HG03439 (cell line): ENCODE measurements around the gene ZDHHC3.
"Not testable (repeated sequence)": the region's sequence is repeated elsewhere in the genome, so short reads cannot be mapped to it uniquely, and the experiment has no call there.

Experiments used
- ATAC-seq: cut with Tn5 transposase; IDR thresholded peaks from one replicate; pipeline ENCODE4 v1.9.1; 2021; ENCODE audit warnings: mild to moderate bottlenecking, moderate library complexity; ENCODE audit not compliant: unreplicated experiment

The ZDHHC3 gene

DNA sequence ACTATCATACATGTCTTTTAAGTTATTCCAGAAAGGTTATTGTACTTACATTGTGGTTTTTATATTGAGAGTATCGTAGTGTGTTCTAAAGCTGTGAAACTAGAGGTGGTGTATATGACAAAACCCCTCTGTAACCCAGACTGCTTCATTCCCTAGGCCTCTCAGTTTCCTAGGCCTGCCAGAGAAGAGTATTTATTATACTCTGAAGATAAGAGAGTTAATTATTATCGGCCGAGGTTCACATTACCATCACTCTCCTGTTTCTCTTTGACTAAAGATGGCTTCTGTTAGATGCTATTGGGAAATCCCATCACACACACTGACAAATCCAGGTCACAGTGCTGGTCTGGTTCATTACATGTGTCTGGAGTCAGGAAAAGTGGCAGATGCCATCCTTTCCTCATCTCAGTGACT is 20.6 kb upstream of the ZDHHC3 start:
- no peak for ATAC-seq

DNA sequence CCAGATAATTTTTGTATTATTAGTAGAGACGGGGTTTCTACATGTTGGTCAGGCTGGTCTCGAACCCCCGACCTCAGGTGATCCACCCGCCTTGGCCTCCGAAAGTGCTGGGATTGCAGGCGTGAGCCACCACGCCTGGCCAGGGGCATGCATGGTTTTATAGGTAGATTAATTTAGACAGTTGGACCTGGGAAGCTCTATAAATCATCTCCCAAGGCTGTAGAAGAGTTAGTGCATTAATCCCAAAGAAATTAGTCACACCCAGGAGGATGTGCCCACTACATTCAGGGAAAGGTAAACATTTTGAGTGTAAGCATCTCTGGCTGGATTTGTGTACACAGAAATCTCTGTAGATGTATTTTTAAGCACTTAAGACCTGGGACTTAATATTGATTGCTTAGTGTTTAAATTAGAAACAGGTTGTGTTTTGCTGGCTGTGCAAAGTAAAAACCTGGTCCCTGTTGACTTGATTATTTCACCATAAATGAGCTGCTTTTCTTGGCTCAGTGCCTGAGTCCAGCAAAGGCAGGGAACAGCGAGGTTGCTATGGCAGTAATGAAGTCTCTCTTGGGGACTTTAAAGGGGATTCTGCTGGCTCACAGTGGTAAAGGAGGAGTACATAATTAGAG is 19.3 kb upstream of the ZDHHC3 start:
- ATAC-seq = no peak

DNA sequence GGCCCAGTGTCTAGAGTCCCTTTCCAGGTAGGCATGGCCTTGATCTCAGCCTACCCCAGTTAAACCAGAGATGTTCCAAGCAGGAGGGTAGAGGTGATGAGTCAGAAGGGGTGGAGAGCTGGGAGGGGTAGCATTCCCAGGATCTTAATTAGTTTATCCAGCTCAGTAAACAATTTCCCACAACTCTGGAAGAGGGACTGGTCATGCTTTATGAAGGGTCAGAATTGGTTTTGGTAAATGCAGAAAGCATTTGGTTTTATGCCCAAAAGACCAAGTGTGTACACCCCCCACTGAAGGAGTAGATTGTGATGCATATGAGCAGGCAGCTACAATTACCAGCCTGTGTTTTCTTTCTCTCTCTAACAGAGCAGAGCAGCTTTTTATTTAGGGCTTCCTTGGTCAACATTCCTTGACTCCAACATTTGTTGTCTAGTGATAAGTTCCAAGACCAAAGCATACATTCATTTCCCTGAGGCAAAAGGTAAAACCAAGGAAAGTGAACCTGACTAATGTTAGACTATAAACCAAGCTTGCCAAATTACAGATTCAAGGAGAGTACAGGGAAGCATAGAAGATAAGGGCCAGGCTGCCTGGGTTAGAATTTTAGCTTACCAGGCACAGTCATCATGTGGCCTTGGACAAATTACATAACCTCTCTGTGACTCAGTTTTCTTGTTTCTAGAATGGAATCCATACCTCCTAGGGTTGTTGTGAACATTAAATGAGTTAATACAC is 17.7 kb upstream of the ZDHHC3 start:
- no peak for ATAC-seq

DNA sequence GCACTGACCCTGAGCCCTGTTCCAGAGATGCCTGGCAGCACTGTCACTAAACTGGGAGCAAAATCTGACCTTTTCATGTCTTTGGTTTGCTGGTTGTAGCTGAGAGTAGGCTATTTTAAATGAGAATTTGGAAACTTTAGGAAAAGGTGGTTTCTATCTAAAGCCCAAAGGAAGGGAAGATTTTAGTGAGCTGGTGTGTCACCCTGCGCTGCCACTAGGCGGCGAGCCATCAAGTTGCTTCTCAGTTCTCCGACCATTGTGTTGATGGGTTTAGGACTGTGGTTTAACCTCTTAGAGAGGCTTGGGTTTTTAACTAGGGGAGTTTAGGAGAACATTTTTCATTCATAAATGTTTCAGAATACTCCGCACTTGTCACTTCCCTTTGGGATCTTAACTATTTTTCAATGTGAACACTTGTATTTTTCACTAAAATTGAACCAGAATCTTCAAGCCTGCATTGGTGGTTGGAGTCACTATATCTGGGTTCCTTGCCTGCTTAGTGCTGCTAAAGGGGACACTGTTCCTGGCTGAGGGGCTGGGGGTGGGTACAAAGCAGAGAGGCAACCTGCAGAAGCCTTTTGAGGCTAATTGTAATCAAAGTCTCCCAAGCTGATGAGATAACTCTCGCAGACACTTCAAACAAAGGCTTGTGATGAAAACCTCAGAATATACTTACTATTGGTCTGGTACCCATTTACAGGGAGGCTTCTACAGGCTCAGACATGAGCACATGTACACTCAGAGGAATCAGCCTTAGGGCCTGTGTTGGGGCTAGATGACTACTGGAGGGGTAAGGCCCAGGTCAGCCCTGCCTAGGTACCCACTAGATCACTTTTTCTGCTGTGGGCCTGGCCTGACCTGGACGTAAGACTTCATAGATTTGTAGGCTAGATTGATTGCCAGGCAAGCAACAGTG is 16.8 kb upstream of the ZDHHC3 start:
- no peak for ATAC-seq

DNA sequence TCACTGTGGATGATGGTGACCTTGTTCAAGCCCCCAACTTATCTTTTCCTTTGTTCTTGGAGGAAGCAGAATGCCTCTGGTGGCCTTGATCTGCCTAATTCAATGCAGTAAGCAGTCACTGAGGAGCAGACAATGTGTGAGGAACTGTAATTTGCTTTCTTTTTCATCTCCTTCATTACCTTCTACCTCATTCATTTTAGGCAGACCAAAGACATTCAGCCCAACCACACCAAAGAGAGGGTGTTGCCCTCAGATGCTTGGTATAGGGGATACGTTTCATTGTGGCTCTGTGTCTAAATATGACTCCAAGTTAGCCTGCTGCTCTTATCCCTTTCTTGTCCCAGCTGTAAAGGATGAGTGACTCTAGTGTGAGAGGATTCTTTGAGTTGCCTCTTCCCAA is 15.4 kb upstream of the ZDHHC3 start:
- no peak for ATAC-seq

DNA sequence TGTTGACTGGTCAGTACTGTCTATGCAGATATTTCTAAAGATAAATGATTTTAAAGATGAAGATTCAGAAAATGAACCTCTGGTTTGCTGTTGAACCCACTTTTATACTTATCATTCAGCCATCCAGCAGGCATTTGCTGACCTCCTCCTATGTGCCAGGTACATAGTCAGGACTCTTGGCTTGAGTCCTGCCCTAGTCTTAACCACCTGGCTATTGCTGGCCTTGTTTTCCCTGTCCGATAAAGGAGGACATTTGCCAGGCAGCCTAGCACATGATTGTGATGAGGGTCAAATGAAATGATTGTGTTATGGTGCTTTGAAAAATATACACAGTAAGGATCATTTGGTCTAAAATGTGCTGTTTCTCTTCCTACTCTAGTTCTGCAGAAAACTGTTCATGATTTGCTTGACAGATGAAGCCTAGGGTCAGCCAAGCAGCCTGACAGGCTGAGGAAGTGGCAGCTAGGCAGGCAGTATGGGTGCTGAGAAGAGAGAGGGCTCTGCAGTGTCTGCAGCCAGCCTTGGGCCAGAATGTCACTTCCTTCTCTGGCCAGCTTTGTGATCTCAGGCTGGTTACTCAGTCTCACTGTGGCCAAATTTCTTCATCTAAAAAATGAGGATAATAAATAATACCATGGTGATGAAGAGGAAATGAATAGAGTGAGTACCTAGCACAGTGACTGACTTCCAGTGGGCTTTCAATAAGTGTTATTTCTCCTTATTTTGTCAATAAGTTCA is 13.8 kb upstream of the ZDHHC3 start:
- no peak for ATAC-seq

DNA sequence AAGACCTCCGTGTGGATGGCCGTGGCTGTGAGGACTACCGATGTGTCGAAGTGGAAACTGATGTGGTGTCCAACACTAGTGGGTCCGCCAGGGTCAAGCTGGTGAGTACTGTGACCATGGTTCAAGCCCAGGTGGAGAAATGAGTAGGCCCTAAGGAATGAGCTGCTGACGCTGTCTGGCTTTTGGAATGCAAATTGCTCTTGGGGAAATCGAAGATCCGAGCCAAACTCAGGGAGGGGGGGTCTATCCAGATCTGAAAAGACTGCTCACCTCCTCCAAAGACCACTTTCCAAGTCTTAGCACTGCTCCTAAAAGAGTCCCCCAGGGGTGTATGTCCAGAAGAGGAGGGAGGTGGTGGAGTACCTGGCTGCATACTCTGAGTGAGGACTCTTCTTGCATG is 13.2 kb upstream of the ZDHHC3 start:
- no peak for ATAC-seq

DNA sequence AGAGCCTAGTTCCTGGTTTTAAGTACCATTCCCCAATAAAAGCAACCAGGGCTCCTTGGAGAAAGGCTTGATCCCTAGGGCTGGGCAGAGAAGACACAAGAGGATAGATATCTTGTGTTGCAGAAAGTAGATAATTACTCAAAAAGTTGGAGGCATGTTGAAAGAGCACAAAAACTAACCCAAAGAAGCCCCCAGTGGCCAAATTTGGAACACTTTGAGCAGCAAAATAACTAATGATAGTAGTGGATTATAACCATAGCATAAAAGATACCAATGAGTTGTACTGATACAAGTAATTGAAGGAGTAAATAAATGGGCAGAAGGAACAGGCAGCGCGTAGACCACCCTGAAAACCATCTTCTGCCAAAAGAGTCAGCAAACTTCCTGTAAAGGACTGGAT is 12.1 kb upstream of the ZDHHC3 start:
- ATAC-seq = no peak

DNA sequence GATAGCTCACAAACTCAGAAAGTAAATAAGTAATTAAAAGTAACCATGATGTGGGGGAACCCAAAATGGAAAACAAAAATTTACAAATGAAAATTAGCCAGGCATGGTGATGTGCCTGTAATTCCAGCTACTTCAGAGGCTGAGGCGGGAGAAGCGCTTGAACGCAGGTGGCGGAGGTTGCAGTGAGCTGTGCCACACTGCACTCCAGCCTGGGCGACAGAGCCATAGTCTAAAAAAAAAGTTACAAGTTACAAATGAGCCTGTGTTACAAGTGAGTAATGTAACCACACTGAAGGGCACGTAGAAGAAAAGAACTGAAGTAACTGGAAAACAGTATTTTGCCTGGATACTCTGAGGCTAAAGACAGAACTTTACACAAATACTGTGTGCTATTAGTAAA is 11.4 kb upstream of the ZDHHC3 start:
- ATAC-seq = no peak

DNA sequence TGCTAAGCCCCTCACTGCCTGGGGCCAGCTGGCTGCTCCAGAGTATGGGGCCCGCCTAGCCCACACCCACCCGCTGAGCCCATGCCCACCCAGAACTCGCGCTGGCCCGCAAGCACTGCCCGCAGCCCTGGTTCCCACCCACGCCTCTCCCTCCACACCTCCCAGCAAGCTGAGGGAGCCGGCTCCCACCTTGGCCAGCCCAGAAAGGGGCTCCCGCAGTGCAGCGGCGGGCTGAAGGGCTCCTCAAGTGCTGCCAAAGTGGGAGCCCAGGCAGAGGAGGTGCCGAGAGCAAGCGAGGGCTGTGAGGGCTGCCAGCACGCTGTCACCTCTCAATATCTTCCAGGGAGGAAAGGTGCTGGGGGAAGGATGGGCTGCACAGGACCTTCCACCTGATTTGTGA is 10.4 kb upstream of the ZDHHC3 start:
- not testable (repeated sequence) for ATAC-seq

DNA sequence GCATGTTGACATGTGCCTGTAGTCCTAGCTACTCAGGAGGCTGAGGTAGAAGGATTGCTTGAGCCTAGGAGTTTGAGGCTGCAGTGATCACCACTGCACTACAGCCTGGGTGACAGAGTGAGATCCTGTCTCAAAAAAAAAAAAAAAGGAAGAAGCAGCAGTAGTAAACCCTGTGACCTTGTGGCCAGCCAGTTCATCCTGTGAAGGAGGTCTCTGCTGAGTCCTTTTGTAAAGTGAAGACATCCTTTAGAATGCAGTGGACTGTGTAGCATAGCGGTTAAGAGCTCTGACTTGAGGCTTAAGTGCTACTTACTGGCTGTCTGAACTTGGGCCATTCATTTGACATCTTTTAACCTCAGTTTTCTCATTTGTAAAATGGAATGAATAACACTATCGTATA is 8.4 kb upstream of the ZDHHC3 start:
- no peak for ATAC-seq

DNA sequence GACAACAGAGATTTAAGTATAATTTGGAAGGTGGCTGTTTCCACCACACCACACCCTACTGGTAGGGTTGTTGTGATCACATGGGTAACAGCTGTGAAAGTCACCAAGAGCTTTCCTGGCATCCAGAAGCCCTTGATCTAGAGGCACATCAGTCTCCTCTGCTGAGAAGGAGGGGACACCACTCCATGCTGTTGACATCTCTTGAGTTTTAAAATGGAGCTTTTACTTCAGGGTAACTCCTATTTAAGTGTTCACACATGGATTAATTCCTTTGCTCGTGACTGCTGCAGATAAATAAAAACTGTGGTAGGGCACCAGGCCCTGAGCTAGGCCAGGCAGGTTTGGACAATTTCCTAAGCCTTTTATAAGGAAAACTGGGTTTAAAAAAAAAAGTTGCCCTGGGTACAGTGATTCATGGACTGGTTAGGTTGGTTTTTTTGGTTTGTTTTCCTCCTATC is 7.5 kb upstream of the ZDHHC3 start:
- no peak for ATAC-seq

DNA sequence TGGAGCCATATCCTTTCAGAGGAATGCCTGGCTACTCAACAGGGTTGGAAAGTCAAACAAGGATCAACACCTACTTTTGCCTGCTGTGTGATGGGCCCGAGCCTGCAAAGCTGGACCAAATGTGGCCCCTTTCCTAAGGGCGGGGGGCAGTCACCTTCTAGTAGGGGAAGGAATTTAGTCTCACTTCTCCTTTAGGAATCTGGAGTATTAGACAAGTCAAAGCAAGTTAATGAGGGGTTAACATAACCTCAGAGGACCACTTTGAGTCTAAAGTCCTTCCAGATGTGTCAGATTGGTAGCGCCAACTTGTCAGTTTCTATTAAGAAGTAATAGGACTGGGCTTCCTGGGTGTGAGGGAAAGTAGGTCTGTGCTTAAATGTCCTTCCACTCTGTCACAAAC is 6.8 kb upstream of the ZDHHC3 start:
- ATAC-seq = no peak

DNA sequence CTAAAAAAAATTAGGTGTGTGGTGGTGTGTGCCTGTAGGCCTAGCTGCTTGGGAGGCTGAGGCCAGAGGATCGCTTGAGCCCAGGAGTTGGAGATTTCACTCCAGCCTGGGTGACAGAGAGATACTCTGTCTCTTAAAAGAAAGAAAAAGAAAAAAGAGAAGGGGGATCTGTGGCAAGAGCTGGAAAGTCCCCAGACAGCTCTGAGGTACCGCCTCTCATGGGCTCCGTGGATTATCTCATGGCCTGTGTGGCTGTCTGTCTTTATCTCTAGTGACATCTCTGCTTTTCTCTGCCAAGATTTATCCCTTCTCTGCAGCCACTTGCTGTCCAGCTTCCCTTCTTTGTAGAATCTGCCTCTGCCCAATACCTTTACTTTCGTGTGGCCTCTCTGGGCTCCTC is 5.8 kb upstream of the ZDHHC3 start:
- no peak for ATAC-seq

DNA sequence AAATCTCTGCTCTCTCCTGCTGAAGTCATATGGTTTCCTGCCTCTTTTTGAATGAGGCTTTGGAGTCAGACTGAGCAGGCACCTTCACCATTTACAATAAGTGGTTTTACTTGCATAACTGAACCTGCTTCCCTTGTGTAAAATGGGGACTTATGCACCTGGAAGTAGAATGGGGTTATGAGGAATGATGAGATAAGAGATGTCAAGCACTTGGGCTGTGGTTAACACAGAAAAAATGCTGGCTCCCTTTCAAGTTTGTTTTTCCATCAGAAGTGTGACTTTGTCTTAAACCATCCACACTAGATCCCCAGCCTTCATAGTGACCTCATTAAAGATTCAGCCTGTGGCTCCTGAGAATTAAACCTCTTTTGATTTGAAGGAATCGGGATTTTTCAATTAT is 5.2 kb upstream of the ZDHHC3 start:
- no peak for ATAC-seq

DNA sequence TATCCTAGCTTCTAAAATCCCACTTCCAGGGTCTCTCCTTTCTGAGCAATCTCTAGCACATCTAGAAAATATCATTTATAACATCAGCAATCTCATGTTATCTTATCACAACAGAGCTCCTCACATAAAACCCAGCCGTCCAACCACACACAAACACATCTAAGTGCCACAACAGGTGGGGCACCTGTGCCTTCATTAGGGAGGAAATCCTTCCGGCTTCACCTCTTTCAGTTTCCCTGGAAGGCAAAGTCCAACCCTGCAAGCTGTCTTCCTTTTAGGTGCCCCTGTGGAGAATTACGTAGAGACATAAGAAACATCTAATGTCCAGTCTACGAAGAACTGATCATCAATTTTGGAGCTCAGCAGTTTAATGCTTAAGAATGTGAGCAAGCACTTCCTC is 1.6 kb downstream of the ZDHHC3 start:
- ATAC-seq = no peak

DNA sequence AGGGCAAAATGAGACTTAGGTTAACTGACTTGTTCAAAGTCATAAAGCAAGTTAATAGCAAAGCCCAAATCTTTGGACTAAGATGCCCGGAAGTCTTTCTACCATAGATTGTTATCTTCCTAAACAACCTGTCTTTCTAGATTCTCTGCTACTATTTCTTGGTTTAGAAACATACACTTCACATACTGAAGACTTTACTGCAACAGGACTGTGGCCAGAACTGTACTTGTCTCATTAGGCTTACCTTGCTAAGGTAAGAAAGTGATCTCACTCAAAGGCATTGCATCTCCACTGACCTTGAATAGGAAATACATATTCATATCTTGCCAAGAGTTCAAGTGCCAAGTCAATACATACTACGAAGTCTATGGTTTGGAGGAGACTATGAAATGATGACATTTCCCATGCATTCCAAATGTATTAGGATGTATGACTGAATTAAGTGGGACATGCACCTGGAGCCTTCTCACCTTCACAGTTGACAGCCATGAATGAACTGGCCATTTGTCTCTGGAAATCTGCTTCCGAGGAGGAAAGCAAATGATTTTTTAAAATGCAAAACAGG is 5.0 kb downstream of the ZDHHC3 start:
- no peak for ATAC-seq

DNA sequence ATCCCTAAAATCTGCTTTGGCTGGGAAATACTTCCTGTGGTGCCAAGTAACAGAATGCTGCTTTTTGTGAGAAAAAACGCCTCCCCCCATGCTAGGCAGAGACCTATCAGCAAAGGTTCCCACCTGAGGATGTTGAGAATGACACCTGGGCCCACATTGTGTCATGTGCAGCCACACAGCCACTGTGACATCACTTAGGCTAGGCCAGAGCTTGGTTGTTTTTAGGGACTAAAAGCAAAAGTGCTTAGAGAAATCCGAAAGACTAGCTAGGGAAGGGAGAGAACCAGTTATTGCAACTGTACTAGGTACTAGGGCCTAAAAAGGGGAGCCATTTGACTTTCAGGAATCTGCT is 6.2 kb downstream of the ZDHHC3 start:
- ATAC-seq = no peak

DNA sequence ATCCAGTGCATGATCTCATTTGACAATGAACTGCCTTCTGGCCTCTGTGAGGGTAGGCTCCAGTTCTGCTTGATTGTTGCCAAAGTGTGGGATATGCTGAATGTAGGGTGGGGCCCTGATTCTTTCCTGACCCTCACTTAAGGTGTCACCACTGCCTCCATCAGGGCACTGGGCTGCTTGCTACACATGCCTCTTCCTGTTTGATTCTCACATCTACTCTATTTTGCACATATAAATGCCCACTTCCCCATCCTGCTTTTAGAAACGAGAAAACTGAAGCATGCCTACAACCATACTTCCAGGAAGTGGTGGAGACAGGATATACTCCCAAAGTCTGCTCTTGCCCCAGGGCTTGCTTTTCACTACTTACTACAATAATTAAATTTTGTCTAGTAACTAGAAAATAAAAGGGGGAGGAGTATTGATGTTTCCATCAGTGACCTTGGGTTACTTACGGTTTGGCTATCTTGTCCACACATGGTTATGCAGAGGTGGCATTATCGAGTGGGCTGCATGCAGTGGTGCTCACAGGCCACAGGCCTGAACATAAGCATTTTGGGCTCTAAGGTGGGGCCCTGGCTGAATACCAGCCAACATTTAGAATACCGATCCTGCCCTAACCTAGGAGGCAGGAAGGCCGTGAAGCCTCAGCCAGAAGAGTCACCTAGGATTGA is 6.7 kb downstream of the ZDHHC3 start:
- no peak for ATAC-seq

DNA sequence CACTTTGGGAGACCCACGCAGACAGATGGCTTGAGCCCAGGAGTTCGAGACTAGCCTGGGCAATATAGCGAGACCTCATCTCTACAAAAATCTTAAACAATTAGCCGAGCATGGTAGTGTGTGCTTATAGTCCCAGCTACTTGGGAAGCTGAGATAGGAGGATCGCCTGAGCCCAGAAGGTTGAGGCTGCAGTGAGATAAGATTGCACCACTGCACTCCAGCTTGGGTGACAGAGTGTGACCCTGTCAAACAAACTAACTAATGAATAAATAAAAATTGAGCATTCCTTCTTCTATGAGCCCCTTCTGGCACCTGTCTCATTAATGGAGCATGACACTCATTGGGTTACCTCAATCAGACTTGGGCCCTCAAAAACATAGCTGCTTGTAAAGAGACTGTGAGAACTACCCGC is 7.5 kb downstream of the ZDHHC3 start:
- ATAC-seq = no peak
